Duodenal mucosa (tissue), 2 donors: ENCODE data around the gene ISLR.

Source experiments
- H3K27ac ChIP-seq: one replicate; pipeline ENCODE4 v1.7.0; 2013; ENCODE audit warnings: low read depth, low read length
- H3K27me3 ChIP-seq, 2 donors: one replicate each; pipeline ENCODE4 v1.7.0; 2013; ENCODE audit warnings: low read length in 2 of 2, control low read depth in 1 of 2; ENCODE audit not compliant: insufficient read depth in 2 of 2, control insufficient read depth in 1 of 2
- H3K36me3 ChIP-seq, 2 donors: one replicate each; pipeline ENCODE4 v1.7.0; 2013; ENCODE audit warnings: low read length in 2 of 2, control low read depth in 1 of 2; ENCODE audit not compliant: insufficient read depth in 2 of 2, control insufficient read depth in 1 of 2
- H3K4me1 ChIP-seq, 2 donors: one replicate each; pipeline ENCODE4 v1.7.0; 2013; ENCODE audit warnings: low read length in 2 of 2, control low read depth in 1 of 2; ENCODE audit not compliant: insufficient read depth in 2 of 2, control insufficient read depth in 1 of 2
- H3K4me3 ChIP-seq, 2 donors: one replicate each; pipeline ENCODE4 v1.7.0; 2013; ENCODE audit warnings: low read length in 2 of 2, low read depth in 1 of 2
- H3K9ac ChIP-seq, 2 donors: one replicate each; pipeline ENCODE4 v1.7.0; 2013; ENCODE audit warnings: low read length in 2 of 2, low read depth in 1 of 2
- H3K9me3 ChIP-seq, 2 donors: one replicate each; pipeline ENCODE4 v1.7.0; 2013; ENCODE audit warnings: low read length in 2 of 2, control low read depth in 1 of 2; ENCODE audit not compliant: control insufficient read depth in 1 of 2

ISLR gene

DNA sequence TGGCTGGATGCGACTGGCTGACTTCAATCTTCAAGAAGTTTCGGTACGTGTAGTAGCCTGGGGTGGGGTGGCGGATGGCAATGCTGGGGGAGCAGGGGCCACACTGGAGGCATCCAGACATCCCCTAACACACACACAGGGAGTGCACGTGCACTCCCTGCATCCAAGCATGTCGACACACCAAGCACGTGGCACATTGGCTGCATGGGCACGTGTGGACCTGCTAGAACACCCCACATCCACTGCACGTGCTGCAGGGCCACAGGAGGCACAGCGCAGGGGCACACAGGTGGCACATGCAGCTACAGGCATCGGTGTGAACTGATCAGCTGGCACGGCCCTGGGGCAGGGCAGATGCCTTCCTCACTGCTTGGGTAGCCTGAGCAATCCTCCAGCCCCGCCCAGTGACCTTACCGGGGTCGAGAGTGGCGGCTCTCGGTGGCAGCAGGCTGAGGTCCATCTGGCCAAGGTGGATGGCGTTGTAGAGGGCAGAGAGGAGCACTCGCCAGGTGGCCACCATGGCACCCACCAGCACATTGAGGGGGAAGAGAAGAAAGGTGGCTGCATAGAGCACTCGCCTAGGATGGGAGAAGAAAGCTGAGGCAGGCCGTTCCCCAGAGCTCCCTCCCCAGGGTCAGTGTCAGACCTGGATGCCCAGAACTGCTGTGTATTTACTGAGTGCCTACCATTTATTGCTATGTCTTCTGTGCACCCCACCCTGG is 7.5 kb downstream of the ISLR start:
- no peak overlapping the region for H3K9ac ChIP-seq
- H3K27ac ChIP-seq: no peak overlapping the region
- H3K4me1 ChIP-seq: no peaks in the 10 kb centered on the region
- H3K4me3 ChIP-seq: no peak overlapping the region
- no peaks in the 10 kb centered on the region for H3K27me3 ChIP-seq
- no peaks in the 10 kb centered on the region for H3K9me3 ChIP-seq
- no peaks in the 10 kb centered on the region for H3K36me3 ChIP-seq

DNA sequence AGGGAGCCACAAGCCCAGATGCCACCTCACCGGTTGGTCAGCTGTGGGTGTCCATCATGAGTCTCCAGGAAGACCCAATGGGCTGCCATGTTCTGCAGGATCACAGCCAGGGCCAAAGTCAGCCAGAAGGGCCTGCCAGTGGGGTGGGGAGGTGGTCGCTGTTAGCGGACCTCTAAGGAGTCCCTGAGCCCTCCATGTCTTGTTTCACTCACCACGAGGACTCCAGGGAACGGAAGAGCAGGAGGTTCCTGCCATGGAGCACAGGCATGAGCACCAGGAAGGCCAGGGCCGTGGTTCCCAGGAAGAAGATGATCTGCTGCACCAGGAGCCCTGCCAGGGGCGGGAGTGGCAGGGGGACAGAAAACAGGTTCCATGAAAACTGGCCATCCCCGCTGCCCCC is 8.6 kb downstream of the ISLR start:
- H3K9me3 ChIP-seq: no peaks in the 10 kb centered on the region
- H3K9ac ChIP-seq: no peak overlapping the region
- H3K36me3 ChIP-seq: no peaks in the 10 kb centered on the region
- no peak overlapping the region for H3K27ac ChIP-seq
- H3K27me3 ChIP-seq: no peaks in the 10 kb centered on the region
- H3K4me1 ChIP-seq: no peaks in the 10 kb centered on the region
- H3K4me3 ChIP-seq: no peak overlapping the region

DNA sequence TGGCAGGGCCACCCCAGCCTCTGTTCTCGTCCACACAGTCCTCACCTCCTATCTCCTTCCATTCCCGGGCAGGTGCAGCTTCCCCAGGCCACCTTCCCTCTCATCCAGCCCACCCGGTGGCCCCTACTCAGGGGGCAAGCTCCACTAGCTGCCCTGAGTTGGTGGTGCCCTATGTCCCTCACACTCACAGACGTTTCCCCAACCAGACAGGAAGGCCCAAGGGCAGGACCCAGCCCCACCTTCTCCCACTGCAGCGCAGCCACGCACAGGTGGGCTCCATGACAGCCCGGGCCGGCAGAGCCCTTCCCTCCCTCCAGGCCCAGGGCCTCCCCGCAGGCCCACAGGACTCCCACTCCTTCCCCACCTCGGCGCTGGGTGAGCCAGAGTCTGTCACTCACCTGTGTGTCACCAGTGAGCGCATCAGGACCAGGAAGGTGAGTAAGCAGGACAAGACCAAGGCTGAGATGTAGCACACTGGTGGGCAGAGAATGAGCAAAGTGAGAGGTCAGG is 11.1 kb downstream of the ISLR start:
- no peaks in the 10 kb centered on the region for H3K4me1 ChIP-seq
- H3K4me3 ChIP-seq: no peak overlapping the region
- no peaks in the 10 kb centered on the region for H3K36me3 ChIP-seq
- H3K27ac ChIP-seq: no peak overlapping the region
- no peak overlapping the region for H3K9ac ChIP-seq
- H3K9me3 ChIP-seq: no peaks in the 10 kb centered on the region
- no peaks in the 10 kb centered on the region for H3K27me3 ChIP-seq

DNA sequence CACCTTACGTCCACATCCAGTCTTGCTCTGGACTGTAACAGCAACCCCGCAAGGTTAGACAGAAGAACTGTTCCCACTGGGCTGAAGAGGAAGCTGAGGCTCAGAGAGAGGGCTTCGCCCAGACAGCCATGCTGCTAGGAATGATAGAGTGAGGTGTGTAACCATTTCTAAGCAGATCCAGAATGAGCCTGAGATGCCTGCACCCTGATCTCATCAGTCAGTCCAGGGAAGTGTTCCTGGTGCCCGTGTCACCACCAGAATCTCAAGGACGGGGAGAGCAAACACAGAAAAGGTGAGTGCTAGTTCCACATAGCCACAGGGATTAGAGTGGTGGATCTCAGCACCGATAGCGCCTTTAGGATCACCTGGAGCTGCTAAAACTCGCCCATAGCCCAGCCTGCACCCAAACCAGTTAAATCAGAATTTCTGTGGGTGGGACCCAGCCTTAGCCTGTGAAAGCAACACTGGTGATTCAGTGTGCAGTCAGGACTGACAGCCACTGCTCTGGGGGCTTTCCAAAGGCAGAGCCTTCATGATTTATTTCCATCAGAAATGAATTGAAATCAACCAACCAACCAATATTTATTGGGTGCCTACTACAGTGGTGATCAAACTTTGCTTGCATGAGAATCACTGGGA is 12.3 kb downstream of the ISLR start:
- Histone ChIP-seq H3K4me1 (no peaks in the 10 kb centered on the region), H3K36me3 (no peaks in the 10 kb centered on the region), H3K27me3 (no peaks in the 10 kb centered on the region)

DNA sequence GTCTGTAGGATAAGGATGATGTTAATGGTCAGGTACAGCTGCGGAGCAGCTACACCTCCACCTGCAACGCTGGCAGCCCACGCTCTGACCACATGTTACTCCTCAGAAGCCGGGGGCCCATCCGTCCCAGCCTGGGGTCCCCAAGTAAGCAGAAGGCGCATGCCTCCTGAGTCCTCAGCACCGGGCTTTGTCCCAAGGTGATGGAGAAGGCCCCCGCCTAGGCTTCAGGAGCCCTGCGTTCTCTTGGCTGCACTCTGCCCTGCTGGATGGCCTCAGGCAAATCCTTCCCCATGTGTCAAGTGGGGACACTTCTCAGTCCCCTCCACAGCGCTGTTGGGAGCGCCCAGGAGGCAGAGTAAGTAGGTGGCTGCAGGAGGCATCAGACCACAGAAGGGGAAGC is 14.7 kb downstream of the ISLR start:
- H3K4me3 ChIP-seq: no peak overlapping the region
- H3K4me1 ChIP-seq: no peaks in the 10 kb centered on the region
- no peaks in the 10 kb centered on the region for H3K9me3 ChIP-seq
- H3K27me3 ChIP-seq: no peaks in the 10 kb centered on the region
- H3K9ac ChIP-seq: no peak overlapping the region
- no peak overlapping the region for H3K27ac ChIP-seq
- no peaks in the 10 kb centered on the region for H3K36me3 ChIP-seq

More for the DNA sequence above, 12.3 kb downstream of the ISLR start:
- Histone ChIP-seq H3K27ac (no peak overlapping the region), H3K9me3 (no peaks in the 10 kb centered on the region), H3K4me3 (no peak overlapping the region), H3K9ac (no peak overlapping the region)

DNA sequence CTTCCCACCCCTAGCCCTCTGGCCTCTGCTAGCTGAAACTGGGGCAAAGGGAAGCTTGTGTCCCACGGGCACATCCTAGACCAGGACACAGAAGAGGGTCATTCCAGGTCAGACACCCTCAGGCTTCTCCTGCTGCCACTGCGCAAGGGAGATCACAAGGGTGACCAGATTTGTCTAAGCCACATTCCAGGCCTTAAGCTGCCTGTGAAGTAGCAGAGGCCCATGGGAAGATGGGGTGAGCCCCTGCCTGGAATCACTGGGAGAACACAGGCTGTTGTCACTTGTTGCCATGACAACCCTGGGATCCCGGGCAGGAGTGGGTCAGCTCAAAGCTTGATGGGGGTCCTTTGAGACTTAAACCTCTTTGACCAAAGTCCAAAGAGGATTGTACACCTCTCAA is 18.3 kb downstream of the ISLR start:
- H3K27me3 ChIP-seq: no peaks in the 10 kb centered on the region
- no peaks in the 10 kb centered on the region for H3K36me3 ChIP-seq
- peaks cover 9 to 11% of the 10 kb centered on the region in 2 donors for H3K4me1 ChIP-seq
- no peak overlapping the region for H3K9ac ChIP-seq
- H3K4me3 ChIP-seq: no peak overlapping the region
- no peak overlapping the region for H3K27ac ChIP-seq
- H3K9me3 ChIP-seq: no peaks in the 10 kb centered on the region

DNA sequence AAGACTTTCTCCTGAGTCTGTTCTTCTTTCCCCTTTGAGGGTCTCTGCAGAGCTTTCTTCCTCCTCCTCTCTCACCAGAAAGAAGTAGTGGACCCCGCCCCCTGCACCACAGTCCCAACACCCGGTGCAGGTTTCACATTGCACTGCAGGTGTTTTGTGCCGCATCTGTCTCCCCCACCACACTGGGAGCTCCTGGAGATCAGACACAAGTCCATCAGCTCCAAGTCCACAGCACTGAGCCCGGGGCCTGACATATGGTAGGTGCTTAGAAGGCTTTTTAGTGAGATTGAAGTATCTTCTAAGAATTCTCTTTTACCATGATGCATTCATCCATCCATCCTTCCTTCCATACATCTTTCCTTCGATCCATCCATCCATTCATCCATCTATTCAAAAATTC is 19.2 kb downstream of the ISLR start:
- H3K27me3 ChIP-seq: no peaks in the 10 kb centered on the region
- no peak overlapping the region for H3K27ac ChIP-seq
- H3K9ac ChIP-seq: no peak overlapping the region
- peaks cover 11 to 13% of the 10 kb centered on the region in 2 donors for H3K4me1 ChIP-seq
- H3K4me3 ChIP-seq: no peak overlapping the region
- no peaks in the 10 kb centered on the region for H3K9me3 ChIP-seq
- no peaks in the 10 kb centered on the region for H3K36me3 ChIP-seq

DNA sequence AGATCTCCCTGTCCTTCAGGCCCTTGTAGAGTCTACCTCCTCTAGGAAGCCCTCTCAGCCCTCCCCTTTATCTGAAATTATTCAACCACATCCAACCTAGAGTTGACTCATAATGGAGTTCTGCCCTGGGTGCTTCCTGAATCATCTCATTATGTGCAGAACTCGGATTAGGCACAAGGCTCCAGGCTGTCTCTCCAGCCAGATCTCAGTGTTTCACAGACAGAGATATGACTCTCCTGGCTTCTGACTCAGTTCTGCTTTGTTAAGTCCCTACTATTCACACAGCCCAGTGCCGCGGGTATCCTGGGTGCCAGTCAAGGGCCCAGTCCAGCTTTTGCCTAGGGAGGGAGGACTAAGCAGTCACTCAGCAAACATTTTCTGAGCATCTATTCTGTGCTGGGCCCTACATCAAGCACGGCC is 19.8 kb downstream of the ISLR start:
- peaks cover 11 to 13% of the 10 kb centered on the region in 2 donors for H3K4me1 ChIP-seq
- no peak overlapping the region for H3K9ac ChIP-seq
- H3K27me3 ChIP-seq: no peaks in the 10 kb centered on the region
- H3K27ac ChIP-seq: no peak overlapping the region
- H3K36me3 ChIP-seq: no peaks in the 10 kb centered on the region
- H3K4me3 ChIP-seq: no peak overlapping the region
- no peaks in the 10 kb centered on the region for H3K9me3 ChIP-seq

DNA sequence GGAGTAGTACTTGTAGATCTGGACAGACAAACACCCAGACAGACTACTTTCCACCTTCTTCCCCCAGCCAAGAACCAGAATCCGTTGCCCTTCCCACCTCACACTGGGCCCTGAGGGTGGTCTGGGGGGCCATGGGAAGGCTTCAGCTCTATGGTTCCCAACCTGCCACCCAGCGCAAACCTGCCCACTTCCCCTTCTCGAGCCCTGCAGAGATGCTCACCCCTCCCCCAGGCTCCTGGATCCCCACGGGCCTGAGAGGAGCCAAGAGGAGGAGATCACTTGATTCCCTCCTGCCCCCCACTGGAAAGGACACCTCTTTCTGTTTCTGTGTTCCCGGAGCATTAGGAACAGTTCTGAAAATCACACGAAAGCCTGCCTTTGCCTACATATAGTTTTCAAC is 20.4 kb downstream of the ISLR start:
- Histone ChIP-seq H3K4me1 (peaks cover 11 to 13% of the 10 kb centered on the region in 2 donors), H3K27ac (no peak overlapping the region)

More for the DNA sequence above, 20.4 kb downstream of the ISLR start:
- no peak overlapping the region for H3K9ac ChIP-seq
- no peaks in the 10 kb centered on the region for H3K9me3 ChIP-seq
- no peaks in the 10 kb centered on the region for H3K27me3 ChIP-seq
- H3K36me3 ChIP-seq: no peaks in the 10 kb centered on the region
- H3K4me3 ChIP-seq: no peak overlapping the region
